GM12874 (cell line): ENCODE measurements around the gene ANKRD11.

Experiments
- TF ChIP-seq, protein P1 (sequence below): IDR thresholded peaks from 2 replicates; pipeline ENCODE4 v1.5.1; 2011; ENCODE audit warnings: low read depth, mild to moderate bottlenecking, control low read depth, low read length, moderate library complexity; ENCODE audit not compliant: insufficient read depth

Gene ANKRD11

DNA sequence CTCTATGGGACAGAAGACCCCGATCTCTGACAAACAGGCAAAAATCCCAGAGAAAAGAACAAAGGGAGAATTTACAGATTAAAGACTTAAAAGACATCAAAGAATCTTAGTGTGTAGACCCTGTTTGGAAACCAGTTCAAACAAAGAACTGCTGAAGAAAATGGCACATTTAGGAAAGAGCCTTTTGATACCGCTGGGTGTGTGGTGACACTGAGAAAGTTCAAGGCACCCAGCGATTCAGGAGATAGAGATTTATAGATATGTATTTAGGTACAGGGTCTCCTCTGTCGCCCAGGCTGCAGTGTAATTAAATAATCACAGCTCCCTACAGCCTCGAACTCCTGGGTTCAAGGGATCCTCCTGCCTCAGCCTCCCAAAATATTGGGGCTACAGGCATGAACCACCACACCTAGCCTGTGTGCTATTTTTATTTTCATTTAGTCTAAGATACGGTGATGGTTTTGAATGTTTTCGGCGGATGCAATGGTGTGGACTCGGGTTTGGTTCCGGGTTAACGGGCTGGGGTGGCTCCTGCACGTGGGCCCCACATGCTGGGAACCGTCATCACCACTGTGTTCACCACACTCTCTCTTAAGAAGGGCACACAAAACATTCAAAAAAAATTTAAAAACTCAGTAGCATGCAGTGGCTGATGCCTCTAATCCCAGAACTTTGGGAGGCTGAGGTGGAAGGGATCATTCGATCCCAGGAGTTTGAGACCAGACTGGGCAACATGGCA is 158.8 kb downstream of the ANKRD11 start:
- TF ChIP-seq, protein P1, sequence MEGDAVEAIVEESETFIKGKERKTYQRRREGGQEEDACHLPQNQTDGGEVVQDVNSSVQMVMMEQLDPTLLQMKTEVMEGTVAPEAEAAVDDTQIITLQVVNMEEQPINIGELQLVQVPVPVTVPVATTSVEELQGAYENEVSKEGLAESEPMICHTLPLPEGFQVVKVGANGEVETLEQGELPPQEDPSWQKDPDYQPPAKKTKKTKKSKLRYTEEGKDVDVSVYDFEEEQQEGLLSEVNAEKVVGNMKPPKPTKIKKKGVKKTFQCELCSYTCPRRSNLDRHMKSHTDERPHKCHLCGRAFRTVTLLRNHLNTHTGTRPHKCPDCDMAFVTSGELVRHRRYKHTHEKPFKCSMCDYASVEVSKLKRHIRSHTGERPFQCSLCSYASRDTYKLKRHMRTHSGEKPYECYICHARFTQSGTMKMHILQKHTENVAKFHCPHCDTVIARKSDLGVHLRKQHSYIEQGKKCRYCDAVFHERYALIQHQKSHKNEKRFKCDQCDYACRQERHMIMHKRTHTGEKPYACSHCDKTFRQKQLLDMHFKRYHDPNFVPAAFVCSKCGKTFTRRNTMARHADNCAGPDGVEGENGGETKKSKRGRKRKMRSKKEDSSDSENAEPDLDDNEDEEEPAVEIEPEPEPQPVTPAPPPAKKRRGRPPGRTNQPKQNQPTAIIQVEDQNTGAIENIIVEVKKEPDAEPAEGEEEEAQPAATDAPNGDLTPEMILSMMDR, result no peak

DNA sequence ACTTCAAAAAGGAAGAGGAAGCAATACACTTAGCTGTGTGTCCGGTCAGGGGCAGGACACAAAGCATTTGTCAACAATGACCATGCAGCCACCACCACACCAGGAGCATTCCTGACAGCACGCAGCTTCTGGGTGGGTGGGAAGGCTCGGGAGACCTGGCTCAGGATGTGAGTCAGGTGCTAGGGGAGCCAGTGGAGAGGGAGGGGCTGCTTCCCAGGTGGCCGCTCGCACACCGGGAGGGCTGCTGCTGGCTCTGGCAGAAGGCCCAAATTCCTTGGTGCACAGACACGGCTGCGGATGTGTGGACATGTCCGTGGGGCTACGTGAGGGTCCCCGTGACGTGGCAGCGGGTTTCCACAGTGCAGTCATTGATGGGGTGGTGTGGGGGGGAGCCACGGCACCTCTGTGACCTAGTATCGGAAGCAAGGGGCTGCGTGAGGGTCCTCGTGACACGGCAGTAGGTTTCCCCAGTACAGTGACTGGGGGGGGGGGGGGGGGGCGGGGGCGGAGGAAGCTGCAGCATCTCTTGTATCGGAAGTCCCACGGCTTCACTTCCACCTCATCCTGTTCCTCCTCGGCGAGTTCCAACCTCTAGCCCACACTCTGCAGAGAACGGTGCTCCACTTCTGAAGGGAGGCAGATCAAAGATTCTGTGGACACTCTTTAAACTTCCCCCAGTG is 160.0 kb downstream of the ANKRD11 start:
- TF ChIP-seq, protein P1, result no peak

DNA sequence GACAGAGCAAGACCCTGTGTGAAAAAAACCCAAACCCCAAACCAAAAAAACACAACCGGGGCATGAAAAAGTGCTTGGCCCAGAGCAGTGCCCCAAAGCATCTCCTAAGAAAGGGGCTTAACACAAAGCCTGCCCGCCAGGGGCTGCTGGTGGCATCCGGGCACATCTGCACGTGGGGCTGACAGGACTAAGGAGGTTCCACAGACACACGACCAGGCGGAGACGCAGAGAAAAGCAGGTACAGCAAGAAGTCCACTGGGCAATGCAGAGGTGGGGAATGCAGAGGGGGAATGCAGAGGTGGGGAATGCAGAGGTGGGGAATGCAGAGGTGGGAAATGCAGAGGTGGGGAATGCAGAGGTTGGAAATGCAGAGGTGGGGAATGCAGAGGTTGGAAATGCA is 163.6 kb downstream of the ANKRD11 start:
- TF ChIP-seq, protein P1, result no peak

DNA sequence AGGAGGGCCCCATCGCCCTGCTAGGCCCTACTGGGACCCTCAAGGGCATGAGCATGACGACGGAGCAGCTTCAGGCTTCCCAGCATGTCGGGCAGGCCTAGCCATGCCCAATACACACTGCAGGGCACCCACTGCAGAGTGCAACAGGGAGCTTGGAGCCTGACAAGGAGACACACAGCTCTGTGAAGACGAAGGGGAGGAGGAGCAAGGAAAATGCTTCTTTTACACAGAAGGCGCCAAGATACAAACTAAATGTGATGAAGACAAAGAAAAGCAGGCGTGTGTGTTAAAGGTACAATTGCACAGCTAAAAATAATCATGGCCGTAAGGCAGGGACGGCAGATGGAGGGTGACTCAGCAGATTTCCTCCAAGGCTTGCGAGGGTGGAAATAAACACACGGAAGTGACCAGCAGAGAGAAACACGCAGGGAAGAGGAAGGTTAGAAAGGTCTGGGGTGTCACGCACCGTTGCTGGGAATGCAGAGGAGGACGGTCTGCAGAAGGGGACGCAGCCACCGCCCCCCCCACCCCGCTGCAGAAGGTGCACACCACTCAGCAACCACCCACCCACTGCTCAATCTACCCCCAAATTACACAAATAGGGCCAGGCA is 164.4 kb downstream of the ANKRD11 start:
- TF ChIP-seq, protein P1, result no peak

DNA sequence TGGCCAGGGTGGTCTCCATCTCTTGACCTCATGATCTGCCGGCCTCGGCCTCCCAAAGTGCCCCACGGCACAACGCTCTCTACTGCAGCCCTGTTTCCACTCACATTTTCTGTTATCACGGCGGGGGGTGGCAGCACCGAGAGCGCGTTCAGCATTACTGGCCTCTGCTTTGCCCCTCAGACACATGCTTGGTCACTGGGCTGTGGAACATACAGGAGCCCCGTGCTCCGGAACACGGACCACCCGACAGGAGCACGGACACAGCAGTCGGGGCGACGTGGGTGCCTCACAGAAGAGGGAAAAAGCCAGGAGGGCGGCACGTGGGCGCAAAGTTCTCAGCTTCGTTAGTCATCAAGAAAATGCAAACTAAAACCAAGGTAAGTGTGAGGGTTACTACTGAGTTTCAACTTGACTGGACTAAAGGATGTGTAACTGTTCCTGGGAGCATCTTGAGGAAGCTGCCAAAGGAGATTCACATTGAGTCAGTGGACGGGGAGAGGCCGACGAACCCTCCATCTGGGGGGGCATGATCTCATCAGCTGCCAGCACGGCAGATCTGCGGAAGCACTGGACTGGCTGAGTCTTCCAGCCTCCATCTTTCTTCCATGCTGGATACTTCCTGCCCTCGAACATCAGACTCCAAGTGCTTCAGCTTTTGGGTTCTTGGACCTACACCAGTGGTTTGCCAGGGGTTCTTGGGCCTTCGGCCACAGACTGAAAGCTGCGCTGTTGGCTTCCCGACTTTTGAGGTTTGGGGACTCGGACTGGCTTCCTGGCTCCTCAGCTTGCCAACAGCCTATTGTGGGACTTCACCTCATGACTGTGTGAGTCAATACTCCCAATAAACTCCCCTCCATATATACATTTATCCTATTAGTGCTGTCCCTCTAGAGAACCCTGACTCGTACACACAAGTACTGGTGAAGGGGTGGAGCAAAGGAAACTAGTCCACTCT is 166.0 kb downstream of the ANKRD11 start:
- TF ChIP-seq, protein P1, result no peak

DNA sequence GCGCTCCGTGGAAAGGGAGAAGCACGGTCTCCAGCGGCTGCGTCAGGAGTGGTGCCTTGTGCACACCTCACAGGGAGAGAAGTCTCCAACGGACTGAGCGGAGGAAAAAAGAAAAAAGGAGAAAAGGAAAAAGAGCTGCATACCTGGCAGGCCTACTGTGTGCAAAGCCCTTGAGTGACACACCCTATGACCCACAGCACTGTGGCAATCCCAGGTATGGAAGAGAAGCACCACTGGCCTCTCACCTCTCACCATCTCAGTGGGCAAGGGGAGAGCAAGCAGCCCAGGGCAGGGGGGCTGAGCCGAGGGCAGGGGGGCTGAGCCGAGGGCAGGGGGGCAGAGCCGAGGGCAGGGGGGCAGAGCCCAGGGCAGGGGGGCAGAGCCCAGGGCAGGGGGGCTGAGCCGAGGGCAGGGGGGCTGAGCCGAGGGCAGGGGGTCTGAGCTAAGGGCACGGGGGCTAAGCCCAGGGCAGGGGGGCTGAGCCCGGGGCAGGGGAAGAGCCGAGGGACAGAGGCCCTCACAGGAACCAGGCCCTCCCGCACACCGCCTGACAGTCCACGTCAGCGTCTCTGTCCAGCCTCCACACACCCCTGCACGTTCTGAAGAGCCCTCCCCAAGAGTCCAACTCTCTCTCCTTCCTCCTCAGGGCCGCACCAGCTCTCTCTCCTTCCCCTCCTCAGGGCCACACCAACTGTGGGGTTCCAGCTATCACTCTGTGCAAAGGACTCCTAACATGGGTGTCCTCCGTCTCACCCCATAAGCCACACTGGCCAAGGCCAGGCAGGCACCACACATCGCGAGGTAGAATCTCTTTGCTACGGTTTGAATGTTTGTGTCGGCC is 167.0 kb downstream of the ANKRD11 start:
- TF ChIP-seq, protein P1, result no peak
